GM19193 (cell line): ENCODE measurements around the gene DYNLL1.
A peak's percentile ranks its signal among the peaks of the same experiment; 100 is the strongest.

ENCODE experiments used
- POLR2A ChIP-seq: IDR thresholded peaks from 4 replicates; pipeline ENCODE4 v1.6.1; 2011; ENCODE audit not compliant: insufficient read depth, insufficient read length; ENCODE audit errors: extremely low read depth

The DYNLL1 gene

GRCh38 chr12:120532701-120533238 is 36.9 kb downstream of the DYNLL1 start:
- no peak for TF ChIP-seq POLR2A

GRCh38 chr12:120534203-120534702 is 38.3 kb downstream of the DYNLL1 start, which contains the start of gene RNF10:
TSS of gene RNF10 (plus strand) at chr12:120534356. CDS start at chr12:120534812, 456 bp downstream.
- TF ChIP-seq POLR2A: peak; percentile 98

- TF ChIP-seq POLR2A: no peak
These were observed 39.1 kb downstream of the DYNLL1 start for GRCh38 chr12:120534703-120535655.

- TF ChIP-seq POLR2A: no peak
These were observed 40.3 kb downstream of the DYNLL1 start for GRCh38 chr12:120536064-120536791.

GRCh38 chr12:120537856-120538220 is 41.9 kb downstream of the DYNLL1 start:
- TF ChIP-seq POLR2A: no peak

GRCh38 chr12:120538281-120539156 is 42.6 kb downstream of the DYNLL1 start:
- TF ChIP-seq POLR2A: no peak

- TF ChIP-seq POLR2A: no peak
These were observed 43.4 kb downstream of the DYNLL1 start for GRCh38 chr12:120539303-120539702.

- no peak for TF ChIP-seq POLR2A
These were observed 44.5 kb downstream of the DYNLL1 start for GRCh38 chr12:120540445-120540844.

- TF ChIP-seq POLR2A: no peak
These were observed 46.3 kb downstream of the DYNLL1 start for GRCh38 chr12:120542166-120542565.

GRCh38 chr12:120544691-120545090 is 48.8 kb downstream of the DYNLL1 start:
- no peak for TF ChIP-seq POLR2A

- no peak for TF ChIP-seq POLR2A
These were observed 50.1 kb downstream of the DYNLL1 start for GRCh38 chr12:120546050-120546386.
